LNCAP (cell line): ENCODE results near the gene SLC15A2.

Source experiments
- TF ChIP-seq, protein P1 (sequence below): fragments of 450-650 bp; IDR thresholded peaks from 2 replicates; pipeline ENCODE4 v1.5.1; 2017; ENCODE audit warnings: mild to moderate bottlenecking

SLC15A2 gene

DNA sequence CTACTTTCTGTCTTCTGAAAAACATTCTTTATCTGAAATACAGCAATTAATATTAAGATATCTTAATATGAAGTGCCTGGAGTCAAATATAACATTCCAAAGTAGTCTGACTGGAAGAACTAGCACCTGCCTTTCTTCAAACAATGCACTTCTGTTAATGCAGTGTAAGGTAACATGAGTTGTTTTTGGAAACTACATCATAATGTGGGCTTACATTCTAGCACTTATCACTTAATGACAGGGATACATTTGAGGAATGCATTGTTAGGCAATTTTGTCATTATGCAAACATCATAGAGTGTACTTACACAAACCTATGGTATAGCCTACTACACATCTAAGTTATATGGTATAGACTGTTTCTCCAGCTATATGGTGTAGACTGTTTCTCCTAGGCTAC lies 49.2 kb downstream of the SLC15A2 start:
- TF ChIP-seq, protein P1, sequence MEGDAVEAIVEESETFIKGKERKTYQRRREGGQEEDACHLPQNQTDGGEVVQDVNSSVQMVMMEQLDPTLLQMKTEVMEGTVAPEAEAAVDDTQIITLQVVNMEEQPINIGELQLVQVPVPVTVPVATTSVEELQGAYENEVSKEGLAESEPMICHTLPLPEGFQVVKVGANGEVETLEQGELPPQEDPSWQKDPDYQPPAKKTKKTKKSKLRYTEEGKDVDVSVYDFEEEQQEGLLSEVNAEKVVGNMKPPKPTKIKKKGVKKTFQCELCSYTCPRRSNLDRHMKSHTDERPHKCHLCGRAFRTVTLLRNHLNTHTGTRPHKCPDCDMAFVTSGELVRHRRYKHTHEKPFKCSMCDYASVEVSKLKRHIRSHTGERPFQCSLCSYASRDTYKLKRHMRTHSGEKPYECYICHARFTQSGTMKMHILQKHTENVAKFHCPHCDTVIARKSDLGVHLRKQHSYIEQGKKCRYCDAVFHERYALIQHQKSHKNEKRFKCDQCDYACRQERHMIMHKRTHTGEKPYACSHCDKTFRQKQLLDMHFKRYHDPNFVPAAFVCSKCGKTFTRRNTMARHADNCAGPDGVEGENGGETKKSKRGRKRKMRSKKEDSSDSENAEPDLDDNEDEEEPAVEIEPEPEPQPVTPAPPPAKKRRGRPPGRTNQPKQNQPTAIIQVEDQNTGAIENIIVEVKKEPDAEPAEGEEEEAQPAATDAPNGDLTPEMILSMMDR, result no peak

DNA sequence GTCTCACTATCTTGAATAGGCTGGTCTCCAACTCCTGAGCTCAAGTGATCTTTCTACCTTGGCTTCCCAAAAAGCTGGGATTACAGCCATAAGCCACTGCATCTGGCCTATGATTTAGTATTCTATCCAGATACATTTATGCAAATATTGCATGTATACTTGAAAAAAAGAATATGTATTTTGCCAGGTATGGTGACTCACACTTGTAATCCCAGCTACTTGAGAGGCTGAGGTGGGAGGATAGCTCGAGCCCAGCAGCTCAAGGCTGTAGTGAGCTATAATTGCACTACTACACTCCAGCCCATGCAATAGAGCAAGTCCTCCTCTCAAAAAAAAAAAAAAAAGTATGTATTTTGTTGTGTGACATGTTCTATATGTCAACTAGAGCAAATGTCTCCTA lies 54.4 kb downstream of the SLC15A2 start:
- TF ChIP-seq, protein P1, result no peak

DNA sequence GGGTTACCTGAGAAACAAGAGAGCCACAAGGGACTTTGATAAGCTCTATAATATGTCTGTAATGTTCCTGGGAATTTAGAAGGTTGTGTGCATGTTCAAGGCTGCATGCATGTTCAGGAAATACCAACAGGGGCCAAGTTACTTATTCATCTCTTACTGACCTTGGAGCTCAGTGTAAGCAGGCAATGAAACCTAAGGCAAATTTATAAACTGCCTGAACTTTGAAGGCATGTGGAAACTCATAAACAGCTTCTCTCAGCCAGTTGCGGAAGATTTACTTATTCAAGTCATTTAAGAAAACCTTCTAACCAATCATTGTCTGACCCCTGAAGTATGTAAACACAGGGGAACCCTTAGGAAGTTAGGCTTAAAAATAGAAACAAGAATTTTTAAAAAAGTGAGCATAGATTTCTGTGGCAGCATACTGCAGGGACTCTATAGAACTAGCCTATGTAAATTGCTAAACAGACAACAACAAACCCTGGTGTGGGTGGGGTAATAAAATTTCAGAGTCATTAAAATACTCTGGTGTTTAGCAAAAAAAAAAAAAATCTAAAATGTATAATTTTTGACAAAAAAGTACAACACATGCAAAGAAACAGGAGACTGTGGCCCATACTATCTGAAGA lies 57.2 kb downstream of the SLC15A2 start:
- TF ChIP-seq, protein P1, result no peak

DNA sequence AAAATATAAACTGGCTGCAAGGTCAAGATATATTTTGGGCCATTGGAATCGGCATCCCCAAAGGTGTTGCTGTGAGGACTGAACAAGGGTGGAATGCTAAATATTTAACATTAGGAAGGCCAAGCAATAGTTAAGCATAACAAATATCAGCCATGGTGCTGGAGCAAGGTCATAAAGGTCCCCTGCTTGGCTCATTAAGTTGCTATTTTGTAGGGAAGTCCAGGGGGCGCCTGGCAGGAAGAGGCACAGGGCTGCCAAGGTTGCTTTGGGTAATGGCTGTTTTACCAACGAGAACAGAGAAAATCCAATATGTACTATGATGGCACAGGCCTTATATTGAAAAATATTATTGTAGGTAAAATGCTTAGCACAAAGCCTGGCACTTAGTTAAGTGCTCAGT lies 62.2 kb downstream of the SLC15A2 start:
- TF ChIP-seq, protein P1, result no peak

DNA sequence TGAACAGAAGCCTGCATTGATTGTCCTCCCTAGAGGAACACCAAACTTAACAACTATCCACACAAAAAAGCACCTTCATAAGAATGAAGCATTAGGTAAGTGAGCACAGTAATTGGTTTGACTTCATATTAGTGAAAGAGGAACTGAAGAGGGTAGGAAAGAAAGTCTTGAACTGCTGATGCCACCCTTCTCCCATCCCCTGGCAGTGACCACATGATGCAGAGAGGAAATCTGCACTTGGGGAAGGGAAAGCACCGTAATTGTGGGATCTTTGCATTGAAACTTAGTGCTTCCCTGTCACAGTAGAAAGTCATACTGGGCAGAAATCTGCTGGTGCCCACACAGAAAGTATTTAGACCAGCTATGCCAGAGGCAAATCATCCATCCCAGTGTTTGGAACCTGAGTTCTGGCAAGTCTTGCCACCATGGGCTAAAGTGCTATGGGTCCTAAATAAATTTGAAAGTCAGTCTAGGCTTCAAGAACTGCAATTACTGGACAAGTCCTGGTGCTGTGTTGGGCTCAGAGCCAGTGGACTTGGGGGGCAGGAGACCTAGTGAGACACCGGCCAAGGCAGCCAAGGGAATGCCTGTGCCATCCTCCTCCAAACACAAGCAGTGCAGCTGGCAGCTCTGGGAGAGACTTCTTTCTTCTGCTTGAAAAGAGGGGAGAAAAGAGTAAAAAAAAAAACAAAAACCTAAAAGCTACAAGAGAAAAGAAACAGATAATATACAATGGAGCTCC lies 63.6 kb downstream of the SLC15A2 start:
- TF ChIP-seq, protein P1, result no peak

DNA sequence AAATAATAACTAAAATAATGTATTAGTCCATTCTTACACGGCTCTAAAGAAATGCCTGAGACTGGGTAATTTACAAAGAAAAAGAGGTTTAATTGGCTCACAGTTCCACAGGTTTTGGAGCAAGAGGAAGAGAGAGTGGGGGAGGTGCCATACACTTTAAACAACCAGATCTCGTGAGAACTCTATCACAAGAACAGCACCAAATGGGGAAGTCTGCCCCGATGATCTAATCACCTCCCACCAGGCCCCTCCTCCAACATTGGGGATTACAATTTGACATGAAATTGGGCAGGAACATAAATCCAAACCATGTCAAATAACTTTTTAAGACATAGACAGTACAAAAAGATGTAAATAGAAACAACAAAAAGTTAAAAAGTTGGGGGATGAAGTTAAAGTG lies 64.6 kb downstream of the SLC15A2 start:
- TF ChIP-seq, protein P1, result no peak

DNA sequence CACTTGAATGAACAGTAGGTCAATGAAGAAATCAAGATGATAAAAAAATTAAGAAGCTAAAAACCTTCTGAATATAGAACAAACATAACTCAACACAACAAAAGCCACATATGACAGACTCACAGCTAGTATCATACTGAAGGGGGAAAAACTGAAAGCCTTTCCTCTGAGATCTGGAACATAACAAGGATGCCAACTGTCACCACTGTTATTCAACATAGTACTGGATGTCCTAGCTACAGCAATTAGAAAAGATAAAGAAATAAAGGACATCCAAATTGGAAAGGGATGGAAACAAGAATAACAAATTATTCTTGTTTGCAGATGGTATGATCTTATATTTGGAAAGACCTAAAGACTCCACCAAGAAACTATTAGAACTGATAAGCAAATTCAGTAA lies 67.1 kb downstream of the SLC15A2 start:
- TF ChIP-seq, protein P1, result no peak
